Activated T-helper 9 cell treated with anti-CD3 and anti-CD28 coated beads, Interleukin-2, amount 50 U/mL, for 16 hours (primary cell): ENCODE results near the gene KRTAP9-9.
"Not testable (repeated sequence)": the region's sequence is repeated elsewhere in the genome, so short reads cannot be mapped to it uniquely, and the experiment has no call there.

Experiments used
- DNase-seq: peaks from one replicate; pipeline ENCODE4 v3.0.0-alpha.2; 2020; ENCODE audit warnings: low read depth

The KRTAP9-9 gene

DNA sequence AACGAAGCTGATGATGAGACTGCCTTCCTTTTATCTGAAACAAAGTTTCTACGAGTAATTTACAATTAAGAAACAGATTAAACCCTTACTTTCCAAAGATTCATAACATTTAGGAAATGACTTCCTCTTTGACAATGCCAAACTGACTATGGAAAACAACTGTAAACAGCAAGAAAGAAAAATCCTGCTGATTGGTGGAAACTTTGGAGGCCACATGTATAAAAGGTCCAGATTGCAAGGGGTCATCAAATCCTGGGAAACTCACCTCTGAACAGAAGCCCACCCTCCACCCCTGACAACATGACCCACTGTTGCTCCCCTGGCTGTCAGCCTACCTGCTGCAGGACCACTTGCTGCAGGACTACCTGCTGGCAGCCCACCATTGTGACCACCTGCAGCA is 9.9 kb downstream of the KRTAP9-9 start, which contains the start of gene KRTAP9-6:
Gene KRTAP9-6, plus strand, starts transcription at position 301 of the 400 bp plus-strand sequence. Its CDS starts 0 bp downstream, at position 301.
- no peak for DNase-seq

DNA sequence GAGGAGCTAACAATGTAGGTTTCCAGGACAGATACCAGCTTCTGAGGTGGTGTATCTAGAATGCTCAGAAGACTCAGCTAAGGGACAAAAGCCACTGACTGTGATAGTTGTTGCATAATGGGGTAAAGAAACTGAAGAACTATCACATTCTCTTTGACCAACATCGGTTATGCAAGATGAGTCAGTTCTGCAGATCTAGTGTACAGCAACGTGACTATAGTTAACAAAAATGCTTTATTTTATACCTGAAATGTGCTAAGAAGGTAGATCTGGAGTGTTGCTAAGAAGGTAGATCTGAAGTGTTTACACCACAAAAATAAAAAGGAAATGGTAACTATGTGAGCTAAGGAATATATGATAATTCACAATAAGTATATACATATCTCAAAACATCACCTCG is 12.5 kb downstream of the KRTAP9-9 start:
- DNase-seq, result no peak

DNA sequence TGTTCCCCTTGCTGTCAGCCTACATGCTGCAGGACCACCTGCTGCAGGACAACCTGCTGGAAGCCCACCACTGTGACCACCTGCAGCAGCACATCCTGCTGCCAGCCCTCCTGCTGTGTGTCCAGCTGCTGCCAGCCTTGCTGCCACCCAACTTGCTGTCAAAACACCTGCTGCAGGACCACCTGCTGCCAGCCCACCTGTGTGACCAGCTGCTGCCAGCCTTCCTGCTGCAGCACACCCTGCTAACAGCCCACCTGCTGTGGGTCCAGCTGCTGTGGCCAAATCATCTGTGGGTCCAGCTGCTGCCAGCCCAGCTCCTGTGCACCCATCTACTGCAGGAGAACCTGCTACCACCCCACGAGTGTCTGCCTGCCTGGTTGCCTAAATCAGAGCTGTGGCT is 16.1 kb downstream of the KRTAP9-9 start:
- not testable (repeated sequence) for DNase-seq

DNA sequence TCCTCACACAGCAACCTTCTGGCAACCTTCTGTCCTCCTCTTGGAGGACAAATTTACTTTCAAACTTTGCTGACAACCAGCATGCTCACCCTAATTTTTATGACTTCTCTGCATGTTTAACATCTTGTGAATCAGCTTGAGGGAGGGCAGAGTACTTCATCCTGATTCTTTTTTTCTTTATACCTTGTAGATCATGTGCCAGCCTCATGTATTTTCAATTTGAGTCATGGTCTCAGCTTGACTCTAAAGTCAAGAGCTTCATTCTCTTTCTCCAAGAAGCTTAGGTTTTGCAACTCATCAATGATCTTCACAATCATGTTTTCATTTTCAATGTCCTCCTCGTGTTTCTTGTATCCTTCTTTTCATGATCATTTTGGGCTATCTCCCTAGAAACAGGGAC is 16.7 kb downstream of the KRTAP9-9 start:
- DNase-seq, result no peak

DNA sequence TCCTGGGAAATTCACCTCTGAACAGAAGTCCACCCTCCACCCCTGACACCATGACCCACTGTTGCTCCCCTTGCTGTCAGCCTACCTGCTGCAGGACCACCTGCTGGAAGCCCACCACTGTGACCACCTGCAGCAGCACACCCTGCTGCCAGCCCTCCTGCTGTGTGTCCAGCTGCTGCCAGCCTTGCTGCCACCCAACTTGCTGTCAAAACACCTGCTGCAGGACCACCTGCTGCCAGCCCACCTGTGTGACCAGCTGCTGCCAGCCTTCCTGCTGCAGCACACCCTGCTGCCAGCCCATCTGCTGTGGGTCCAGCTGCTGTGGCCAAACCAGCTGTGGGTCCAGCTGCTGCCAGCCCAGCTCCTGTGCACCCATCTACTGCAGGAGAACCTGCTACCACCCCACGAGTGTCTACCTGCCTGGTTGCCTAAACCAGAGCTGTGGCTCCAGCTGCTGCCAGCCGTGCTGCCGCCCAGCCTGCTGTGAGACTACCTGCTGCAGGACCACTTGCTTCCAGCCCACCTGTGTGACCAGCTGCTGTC is 20.5 kb downstream of the KRTAP9-9 start, which contains the start of gene KRTAP9-7:
Gene KRTAP9-7, plus strand, starts transcription at position 51 of the 543 bp plus-strand sequence. Its CDS starts 0 bp downstream, at position 51.
- not testable (repeated sequence) for DNase-seq

DNA sequence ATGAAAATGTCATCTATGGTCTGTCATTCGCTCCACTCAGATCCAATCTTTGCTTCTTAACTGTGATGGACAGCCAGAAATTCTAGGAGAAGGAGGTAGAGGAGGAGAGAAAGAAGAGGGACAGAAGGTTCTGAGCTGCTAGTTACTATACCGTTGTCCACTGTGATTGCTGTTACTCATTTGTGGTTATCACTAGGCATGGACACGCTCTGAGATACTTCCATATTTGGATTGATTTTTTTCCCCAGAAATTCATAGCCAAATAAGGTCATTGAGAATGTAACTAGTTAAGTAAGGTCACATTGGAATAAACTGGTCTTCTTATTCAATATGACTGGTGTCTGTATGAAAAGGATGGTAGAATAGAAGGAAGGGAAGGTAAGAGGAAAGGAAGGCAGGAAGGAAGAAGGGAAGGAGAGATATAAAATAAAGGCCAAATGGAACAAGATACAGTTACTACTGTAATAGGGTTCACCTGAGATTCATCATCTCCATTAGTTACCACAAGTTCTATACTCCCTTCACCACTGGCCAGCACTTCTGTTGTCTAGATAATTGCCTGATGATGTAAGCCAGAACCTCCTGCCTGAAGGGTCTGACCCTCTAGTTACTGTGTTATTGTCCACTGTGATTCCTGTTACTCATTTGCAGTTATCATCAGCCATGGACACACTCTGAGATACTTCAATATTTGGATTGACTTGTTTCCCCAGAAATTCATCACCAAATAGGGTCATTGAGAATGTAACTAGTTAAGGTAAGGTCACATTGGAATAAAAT is 23.2 kb downstream of the KRTAP9-9 start:
- no peak for DNase-seq

DNA sequence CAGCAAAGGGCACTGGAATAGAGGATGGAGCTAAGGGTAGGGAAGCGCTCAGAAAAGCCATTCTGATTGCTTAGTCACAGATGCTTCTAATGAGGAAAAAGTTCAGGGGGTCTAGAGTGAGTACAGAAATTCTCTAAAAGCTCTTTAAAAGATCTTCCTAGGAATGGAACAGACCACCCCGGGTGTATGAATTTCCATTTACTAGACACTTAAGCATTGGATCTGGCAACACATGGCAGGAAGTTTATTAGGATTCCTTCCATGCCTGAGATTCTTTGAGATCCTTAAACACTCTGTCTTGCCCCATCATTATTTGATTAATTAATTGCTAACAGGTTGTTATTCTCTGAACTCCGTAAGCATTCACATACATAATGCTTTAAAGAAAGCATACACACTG is 28.9 kb downstream of the KRTAP9-9 start:
- DNase-seq, result no peak

DNA sequence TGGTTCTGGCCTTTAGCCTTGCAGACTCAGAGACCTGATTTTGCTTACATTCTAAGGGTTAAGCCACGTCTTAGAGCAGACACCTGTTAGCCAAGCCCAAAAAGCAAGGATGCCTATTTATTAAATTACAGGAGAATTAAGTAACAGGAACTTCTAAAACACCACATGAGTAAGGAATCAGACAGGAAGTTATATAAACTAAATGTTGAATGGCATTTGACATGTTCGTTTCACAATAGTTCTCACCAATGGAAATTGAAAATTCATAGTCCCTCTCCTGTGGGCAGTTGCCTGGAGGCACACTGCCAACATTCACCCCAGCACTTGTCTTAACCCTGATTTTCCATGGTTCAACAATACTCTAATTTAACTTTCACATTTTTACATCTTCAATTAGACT is 29.4 kb downstream of the KRTAP9-9 start:
- DNase-seq, result no peak

DNA sequence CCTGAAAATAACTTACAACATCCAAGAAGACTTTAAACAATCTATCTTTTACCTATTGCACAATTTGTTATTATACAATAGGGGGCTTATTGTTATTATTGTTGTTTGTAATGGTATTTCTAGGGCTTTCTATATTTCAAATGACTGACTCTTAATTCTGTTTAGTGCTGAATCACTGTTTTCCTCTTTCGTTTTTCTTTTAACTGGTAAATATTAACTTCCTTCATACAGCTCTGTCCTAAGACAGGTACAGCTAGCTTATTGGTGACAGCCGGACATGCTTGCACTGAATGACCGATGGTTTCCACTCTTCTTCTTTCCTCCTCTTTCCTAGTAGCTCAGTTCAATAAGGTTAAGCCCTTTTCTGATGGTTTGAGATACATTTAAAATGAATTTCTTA is 31.9 kb downstream of the KRTAP9-9 start:
- DNase-seq, result no peak

DNA sequence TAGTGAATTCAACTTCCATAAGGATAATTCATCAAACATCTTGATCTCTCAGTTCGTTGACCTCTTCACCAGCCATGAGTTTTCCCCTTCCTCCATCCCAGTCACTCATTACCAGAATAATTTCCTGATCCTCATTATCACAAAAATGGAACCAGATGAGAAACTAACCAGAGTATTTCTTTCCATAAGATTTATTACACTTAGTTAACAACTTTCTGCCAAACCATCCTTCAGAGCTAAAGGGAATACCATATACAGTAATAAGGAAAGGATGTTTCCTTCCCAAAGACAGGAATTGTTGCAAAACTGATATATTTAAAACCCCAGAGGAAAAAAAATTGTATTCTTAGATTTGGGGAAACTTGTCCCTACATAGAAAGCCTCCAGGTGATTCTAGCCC is 38.8 kb downstream of the KRTAP9-9 start:
- DNase-seq, result no peak

DNA sequence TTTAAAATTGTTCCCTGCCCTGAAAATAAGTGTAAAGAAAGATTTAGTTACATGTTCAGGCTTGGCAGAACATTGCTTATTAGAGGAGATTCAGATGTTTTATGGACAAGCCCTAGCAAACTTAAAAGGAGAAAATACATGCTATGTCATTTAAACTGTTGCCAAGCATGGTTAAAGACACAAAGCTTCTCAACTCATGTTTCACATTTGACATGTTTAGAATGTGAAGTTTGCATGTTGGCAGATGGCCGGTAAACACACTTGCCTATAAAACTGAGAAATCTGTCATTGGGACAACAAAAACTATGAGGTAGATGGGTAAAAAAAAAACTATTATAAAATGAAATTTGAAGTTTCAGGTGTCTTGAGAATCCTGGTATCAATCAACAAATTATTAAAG is 41.7 kb downstream of the KRTAP9-9 start:
- no peak for DNase-seq

DNA sequence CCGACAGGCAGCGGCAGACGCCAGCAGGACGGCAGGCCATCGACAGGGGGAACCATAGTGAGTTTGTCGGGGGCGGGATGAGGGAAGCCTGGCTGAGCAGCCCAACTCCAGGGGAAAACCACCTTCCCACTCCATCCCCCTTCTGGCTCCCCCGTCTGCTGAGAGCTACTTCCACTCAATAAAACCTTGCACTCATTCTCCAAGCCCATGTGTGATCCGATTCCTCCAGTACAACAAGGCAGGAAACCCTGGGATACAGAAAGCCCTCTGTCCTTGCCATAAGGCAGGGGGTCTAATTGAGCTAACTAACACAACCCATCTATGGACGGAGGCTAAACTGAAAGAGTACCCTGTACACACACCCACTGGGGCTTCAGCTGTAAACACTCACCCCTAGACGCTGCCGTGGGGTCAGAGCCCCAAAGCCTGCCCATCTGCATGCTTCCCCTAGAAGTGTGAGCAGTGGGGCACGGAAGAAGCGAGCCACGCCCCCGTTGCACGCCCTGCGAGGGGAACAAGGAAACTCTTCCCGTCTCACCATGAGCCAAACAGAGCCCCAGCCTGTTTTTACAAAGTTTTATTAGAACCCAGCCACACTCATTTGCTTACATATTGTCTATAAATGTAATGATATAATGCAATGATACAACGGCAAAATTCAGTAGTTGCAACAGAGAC is 43.4 kb downstream of the KRTAP9-9 start:
- DNase-seq, result no peak

DNA sequence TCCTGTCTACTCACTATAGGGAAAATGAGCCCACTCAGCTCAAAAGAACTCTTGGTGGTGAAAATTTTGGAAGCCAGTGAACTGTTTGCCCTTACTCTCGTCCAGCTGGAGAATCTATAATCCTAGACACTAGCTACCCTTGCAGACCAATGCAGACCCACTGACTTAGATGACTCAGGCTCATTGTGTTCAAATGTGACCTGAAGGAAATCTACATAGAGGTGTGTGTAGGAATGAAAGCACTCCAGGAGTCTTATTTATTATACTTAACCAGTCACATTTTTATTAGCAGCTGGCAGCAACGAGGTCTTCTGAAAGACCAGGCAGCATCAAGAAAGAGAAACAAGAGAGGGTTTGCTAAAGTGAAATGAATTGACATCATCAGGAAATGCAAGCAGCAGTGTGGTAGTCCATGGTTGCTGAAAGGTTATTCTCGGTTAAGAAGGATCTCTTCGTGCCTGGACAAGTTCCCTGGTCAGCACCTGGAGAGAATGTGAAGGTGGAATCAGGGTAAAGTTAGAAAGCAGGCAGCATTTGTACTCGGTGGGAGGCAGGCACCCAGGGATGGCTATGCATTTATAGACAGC is 46.1 kb downstream of the KRTAP9-9 start:
- DNase-seq, result no peak

DNA sequence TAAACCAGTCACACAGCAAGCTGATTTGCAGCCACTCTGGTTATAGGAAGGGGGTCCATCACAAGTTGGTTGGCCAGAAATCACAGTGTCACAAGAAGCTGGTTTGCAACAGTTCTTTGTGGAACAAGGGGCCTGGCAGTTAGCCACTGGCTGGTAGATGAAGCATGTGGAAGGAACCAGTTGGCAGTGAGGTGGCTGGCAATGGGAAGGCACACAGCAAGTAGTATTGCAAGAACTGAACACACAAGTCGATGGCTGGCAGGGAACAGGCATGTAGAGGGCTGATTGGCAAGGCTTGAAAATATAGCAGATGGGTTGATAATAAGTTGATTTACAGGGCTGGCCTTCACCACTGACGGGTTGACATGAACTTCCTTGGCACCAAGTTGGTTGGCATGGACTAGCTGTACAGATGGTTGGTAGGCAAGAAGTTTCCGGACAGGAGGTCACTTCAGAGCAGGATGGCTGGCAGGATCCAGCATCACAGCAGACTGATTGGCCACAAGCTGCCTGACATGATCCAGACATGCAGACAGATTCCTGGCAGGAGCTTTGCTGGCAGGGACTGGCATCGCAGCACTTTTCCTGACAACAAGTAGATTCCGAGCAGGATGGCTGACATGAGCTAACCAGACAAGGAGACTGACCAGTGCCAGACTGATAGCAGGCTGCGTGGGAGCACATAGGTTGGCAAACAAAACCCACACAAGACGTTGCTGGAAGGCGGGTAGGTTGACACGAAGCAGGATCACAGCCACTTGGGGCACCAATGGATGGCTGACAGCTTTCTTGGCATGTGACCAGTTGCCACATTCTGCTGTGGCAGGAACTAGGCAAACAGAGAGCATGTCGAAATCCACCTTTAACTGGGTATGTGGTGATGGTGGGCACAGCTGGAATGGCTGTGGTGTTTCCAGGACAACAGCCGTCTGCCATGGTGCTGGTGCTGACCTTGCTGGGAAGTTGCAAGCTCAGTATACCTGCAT is 47.0 kb downstream of the KRTAP9-9 start, which contains the start of gene KRTAP29-1:
Gene KRTAP29-1, minus strand, starts transcription at position 936 of the 986 bp plus-strand sequence. Its CDS starts 0 bp downstream, at position 936.
- no peak for DNase-seq

DNA sequence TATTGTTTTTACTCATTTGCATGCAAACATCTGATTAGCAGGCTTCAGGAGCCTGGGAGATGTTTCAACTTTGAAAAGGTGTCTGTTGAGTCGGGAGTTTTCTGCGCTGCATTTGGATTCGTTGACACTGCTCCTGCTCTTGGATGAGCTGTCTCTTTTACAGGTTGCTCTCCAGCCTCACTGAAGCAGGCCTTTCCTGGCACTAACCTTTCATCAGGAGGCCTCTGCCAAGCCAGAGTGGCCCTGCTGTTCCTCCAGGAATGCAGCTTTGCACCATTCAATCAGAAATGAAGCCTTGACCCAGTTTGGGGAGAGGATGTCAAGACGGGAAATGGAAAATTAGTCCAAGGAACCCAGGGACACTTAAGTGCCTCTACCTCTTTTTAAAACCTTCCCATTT is 47.8 kb downstream of the KRTAP9-9 start:
- DNase-seq, result no peak

DNA sequence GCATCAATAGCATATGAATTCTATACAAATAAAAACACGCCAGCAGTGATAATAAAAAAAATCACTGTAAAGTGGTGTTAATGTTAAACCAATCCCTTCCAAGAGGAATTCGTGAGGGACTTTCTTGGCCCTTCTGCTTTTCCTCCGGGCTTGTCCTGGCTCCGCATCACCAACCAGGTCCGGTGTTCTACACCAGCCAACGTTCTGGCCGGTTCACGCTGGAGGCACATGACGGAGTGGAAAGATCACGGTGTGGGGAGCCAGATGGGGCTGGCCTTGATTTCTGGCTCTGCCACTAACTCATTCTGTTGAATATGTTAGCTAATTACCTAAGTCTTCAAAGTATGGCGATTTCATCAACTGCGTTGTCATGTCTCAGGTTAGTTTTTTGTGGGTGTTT is 48.9 kb downstream of the KRTAP9-9 start:
- DNase-seq, result no peak
